Activated CD4-positive, alpha-beta T cell treated with anti-CD3 and anti-CD28 coated beads, Interleukin-2, Interleukin-4, amounts not matched to agents 100 ng/mL and 50 ng/mL, durations not matched to agents 16 hours and 8 hours (primary cell): ENCODE measurements around the gene RIMBP2.

Source experiments
- DNase-seq: peaks from one replicate; pipeline ENCODE4 v3.0.0-alpha.2; 2020; ENCODE audit warnings: low spot score

Gene RIMBP2

GRCh38 chr12:130683811-130684210 is 32.3 kb downstream of the RIMBP2 start:
- no peak for DNase-seq

- DNase-seq = no peak
Measured at GRCh38 chr12:130683080-130683479, 33.0 kb downstream of the RIMBP2 start.

- no peak for DNase-seq
Measured at GRCh38 chr12:130680451-130680990, 35.6 kb downstream of the RIMBP2 start.

DNA sequence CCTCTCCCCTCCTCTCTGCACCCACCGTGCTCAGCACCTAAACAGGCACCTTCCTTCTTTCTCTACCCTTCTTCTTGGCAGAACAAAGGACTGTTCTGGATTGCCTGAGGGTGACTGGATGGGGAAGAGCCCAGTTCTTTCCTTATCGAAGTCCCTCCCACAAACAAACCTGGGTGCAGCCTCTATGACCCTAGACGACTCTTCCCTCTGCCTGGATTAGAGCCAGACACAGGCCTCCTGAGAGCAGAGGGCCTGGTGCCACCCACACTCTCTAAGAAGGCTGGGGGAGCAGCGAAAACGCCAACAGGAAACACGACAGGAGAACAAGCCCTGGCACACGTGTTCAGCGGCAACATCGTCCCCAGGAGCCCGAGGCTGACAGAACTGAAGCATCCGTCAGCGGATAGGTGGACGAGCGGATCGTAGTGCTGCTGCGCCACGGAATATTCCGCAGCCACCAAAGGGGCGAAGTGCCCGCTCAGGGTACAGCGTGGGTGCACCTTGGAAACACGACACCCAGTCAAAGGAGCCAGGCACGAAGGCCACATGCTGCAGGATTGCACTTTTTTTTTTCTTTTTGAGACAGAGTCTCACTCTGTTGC is 38.0 kb downstream of the RIMBP2 start:
- DNase-seq = no peak

DNA sequence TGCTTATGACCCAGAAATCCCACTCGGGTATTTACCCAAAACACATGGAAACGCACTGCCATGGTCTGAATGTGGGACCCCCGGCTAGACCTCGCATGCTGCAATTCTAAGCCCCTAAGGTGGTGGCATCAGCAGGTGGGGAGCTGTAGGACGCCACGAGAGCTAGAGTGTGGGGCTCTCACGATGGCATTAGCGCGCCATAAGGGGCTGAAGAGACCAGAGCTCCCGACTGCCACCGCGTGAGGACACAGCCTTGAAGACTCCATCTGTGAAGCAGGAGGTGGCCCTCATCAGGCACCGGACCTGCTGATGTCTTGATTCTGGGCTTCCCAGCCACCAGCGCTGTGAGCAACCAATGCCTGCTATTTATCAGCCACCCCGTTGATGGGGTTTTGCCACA is 40.3 kb downstream of the RIMBP2 start:
- no peak for DNase-seq

DNA sequence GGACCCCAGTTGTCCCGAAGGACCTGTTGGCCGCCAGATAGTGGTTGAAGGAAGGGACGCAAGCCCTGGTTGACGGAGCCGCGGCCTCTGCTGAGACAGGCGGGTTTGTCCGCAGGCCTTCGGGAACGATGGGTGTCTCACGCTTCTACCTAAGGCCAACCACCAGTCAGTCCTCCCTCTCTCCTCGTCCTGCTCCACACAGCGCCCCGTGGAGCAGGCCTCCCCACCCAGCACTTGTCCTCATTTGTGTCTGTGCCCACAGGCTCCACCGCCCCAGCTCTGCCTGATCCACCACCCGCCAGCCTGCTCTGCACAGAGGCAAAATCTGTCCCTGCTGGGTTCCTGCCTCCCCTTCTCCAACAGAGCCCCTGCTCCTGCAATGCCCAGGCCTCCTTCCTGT is 41.0 kb downstream of the RIMBP2 start:
- DNase-seq = no peak

DNA sequence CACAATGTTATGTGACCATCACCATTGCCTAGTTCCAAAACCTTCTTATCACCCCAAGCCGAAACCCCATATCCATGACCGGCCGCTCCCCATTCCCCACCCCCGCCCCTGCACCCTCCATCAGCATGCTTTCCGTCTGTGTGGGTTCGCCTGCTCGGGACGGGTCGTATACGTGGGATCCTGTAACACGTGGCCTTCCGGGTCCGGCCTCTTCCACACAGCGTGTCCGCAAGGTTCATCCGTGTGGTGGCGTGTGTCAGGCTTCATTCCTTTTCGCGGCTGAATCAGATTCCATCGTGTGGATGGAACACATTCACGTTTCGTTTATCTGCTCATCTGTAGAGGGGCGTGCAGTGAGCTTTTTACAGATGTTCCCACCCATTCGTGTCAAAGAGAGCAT is 41.4 kb downstream of the RIMBP2 start:
- DNase-seq = no peak

GRCh38 chr12:130673036-130673705 is 42.9 kb downstream of the RIMBP2 start:
- DNase-seq = no peak

- no peak for DNase-seq
Measured at GRCh38 chr12:130672089-130672820, 43.8 kb downstream of the RIMBP2 start.

DNA sequence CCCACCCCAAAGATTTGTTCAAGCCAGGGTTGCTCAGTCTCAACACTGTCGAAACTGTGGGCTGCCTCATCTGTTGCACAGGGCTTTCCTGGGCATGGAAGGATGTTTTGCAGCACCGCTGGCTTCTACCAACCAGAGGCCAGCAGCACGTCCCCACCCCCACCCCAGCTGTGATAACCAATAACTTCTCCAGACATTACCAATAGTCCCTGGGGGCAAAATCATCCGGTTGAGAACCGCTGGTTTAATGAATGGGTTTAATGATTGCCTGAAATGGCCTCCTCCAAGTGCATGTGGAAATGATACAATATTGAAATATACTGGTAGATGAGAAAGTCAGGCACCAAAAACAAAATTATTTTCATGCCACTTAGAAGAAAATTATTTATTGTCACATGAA is 44.5 kb downstream of the RIMBP2 start:
- DNase-seq = no peak

DNA sequence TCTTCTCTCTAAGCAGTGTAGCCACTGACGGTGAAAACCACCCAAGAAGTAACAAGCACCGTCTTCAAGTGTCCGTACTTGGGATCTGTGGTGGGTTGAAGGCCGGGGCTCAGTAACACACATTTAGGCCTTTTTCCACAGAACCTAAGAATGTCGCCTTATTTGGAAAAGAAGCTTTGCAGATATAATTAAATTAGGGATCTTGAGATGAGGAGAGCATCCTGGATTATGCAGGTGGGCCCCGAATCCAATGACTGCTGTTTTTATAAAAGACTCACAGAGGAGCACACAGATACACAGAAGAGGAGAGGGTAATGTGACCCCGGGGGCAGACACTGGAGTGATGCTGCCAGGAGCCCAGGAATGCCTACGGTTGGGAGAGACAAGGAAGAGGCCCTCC is 46.3 kb downstream of the RIMBP2 start:
- no peak for DNase-seq

DNA sequence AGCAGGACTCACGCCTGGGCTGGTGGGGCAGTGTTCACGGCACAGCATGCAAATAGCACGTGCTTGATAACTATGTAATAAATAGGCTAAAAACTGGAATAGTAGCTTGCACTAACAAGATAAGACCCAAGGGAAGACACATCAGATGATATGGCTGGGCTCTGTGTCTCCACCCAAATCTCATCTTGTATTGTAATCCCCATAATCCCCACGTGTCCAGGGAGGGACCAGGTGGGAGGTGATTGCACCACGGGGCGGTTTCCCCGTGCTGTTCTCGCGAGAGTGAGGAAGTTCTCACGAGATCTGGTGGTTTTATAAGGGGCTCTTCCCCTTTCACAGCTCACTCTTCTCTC is 46.9 kb downstream of the RIMBP2 start:
- DNase-seq = no peak

- DNase-seq = no peak
Measured at GRCh38 chr12:130668286-130669204, 47.6 kb downstream of the RIMBP2 start.

GRCh38 chr12:130667421-130667960 is 48.6 kb downstream of the RIMBP2 start:
- no peak for DNase-seq

DNA sequence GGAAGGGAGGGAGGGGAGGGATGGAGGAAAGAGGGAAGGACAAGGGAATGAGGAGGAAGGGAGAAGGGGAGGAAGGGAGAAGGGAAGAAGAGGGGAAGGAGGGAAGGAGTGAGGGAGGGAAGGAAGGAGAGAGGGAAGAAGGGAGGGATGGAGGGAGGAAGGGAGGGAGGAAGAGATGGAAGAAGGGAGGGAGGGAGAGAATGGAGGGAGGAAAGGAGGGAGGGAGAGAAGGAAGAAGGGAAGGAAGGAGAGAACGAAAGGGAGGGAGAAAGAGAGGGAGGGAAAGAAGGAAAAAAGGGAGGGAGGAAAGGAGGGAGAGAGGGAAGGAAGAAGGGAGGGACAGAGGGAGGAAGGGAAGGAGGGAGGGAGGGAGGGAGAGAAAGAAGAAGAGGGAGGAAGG is 49.5 kb downstream of the RIMBP2 start:
- DNase-seq = no peak

DNA sequence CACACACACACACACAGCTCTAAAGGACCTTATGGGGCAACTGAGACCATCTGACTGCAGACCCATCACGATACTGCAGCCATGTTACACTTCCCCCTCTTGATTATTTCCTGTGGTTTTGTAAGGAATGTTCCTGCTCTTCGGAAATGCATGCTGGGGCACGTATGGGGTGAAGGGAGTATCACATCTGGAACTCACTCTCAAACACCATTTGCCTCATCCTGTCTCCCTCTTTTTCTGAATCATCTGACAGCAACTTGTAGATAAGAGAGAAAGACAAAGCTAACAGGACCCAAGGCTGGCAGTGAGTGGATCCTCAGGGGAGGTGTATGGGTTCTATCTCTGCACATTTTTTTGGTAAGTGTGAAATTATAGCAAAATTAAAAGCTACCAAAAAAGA is 50.3 kb downstream of the RIMBP2 start:
- DNase-seq = no peak

GRCh38 chr12:130664772-130665171 is 51.3 kb downstream of the RIMBP2 start:
- DNase-seq = no peak

GRCh38 chr12:130664252-130664651 is 51.8 kb downstream of the RIMBP2 start:
- DNase-seq = no peak

GRCh38 chr12:130663514-130663913 is 52.6 kb downstream of the RIMBP2 start:
- DNase-seq = no peak

- no peak for DNase-seq
Measured at GRCh38 chr12:130661486-130662255, 54.4 kb downstream of the RIMBP2 start.

DNA sequence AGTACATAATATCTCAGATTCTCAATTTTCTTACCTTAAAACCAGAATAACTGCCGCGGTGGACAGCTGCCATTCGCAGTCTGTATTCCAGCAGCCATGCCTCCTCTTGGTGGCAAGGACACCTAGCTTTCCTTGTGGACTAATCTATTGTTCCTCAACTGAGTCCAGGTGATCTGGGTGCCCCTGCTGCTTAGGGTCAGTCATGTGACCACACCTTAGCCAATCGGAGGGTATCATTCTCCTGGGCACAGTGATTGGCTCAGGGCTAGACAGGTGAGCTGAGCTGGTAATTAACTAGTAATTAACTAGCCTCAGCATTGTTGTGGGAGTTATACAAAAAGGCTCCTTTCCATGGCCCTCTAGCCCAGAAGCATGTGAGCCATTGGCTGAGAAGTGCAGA is 55.0 kb downstream of the RIMBP2 start:
- no peak for DNase-seq
